Psoas muscle (tissue), 8 donors: ENCODE results near the gene MNX1. TPM values are rescaled to one million over a fixed set of nuclear protein-coding genes. Genes with fewer than 3 reads are reported as not detected.
A peak's percentile ranks its signal among the peaks of the same experiment; 100 is the strongest.

Experiments
- ATAC-seq, 4 donors: fragments of 200-7000 bp; cut with Tn5 transposase; one replicate each; pipeline ENCODE4 v1.9.1; 2020; ENCODE audit warnings: moderate library complexity in 3 of 4, mild to moderate bottlenecking in 2 of 4
- DNase-seq, 2 donors: peaks; one replicate each; pipeline ENCODE4 v3.0.0-alpha.2; 2020
- H3K27ac ChIP-seq: fragments of 200-600 bp; one replicate; pipeline ENCODE4 v1.8.0; 2022
- H3K27me3 ChIP-seq, 3 donors: fragments of 200-600 bp in 1 of 3; one replicate each; pipeline versions ENCODE4 v1.6.1 to v1.8.0; 2013 to 2022; ENCODE audit warnings: low read length in 2 of 3, mild to moderate bottlenecking in 2 of 3, moderate library complexity in 1 of 3; ENCODE audit not compliant: insufficient read depth in 3 of 3
- H3K36me3 ChIP-seq, 2 donors: fragments of 200-600 bp in 1 of 2; one replicate each; pipeline versions ENCODE4 v1.6.1 to v1.8.0; 2013 to 2022; ENCODE audit warnings: low read depth in 1 of 2, mild to moderate bottlenecking in 1 of 2, moderate library complexity in 1 of 2; ENCODE audit not compliant: insufficient read depth in 1 of 2
- H3K4me1 ChIP-seq: fragments of 200-600 bp; one replicate; pipeline ENCODE4 v1.8.0; 2022
- H3K4me3 ChIP-seq: fragments of 200-600 bp; one replicate; pipeline ENCODE4 v1.8.0; 2022; ENCODE audit warnings: mild to moderate bottlenecking
- H3K9me3 ChIP-seq: fragments of 200-600 bp; one replicate; pipeline ENCODE4 v1.8.0; 2022
- CTCF ChIP-seq: fragments of 200-600 bp; IDR thresholded peaks from one replicate; pipeline ENCODE4 v1.8.0; 2022; ENCODE audit warnings: antibody characterized with exemption
- WGBS, 3 donors: extraction: QIAGEN DNeasy Blood & Tissue Kit; methylation state at CpG; one replicate each; pipeline versions ENCODE4 v1.1.6 to v1.1.7; 2013; 5-methylcytosine and 5-hydroxymethylcytosine counted together
- intact Hi-C, 2 donors: fragments of 100-400 bp; cut with DNase I; formaldehyde crosslinking; loops; one replicate each; pipeline versions ENCODE4 v1.11.0 to v1.14.2; 2022
- polyA plus RNA-seq, 3 donors: library from polyadenylated mRNA; stranded (reverse); fragments of 200-250 nt; gene quantifications; one replicate each; pipeline ENCODE4 v1.2.3, GENCODE V29; 2013
- total RNA-seq, 4 donors: library from RNA; stranded (reverse); fragmentation: NEBNext Ultra II Directional in 2 of 4; extraction: Animal tissue kit (Norgen Biotek cat#: 25700) in 2 of 4; gene quantifications; one replicate each; pipeline versions ENCODE4 v1.2.1 to v1.2.4, GENCODE V29; 2021 to 2023
- donor health status: healthy with polysubstance abuse.
- donor health status: DM: no; HTN: no; CAD: no; lungs with moderate emphysema.
- donor health status: Bipolar disorder and iron deficiency.
- donor health status: healthy.
- donor health status: DM: yes; HTN: yes; CAD: no.
- donor health status: DM: no; HTN: no; CAD: no.
- donor health status: DM: no; HTN: no; CAD: no.
- donor health status: DM: yes; HTN: yes; CAD: no.

The MNX1 gene
- total and polyA plus RNA-seq, 7 donors = not detected

GRCh38 chr7:157013602-157014549, 3.4 kb upstream of the MNX1 start:
- WGBS, 3 donors = 31 to 49% (median 48%) methylated on average over 12 to 13 of the region's 13 CpGs
- Histone ChIP-seq H3K4me1 (peaks cover 14% of the 10 kb centered on the region), H3K4me3 (no peak overlapping the region), H3K9me3 (no peaks in the 10 kb centered on the region), H3K36me3 (no peaks in the 10 kb centered on the region), H3K27me3 (peaks cover 0 to 97% (median 60%) of the 10 kb centered on the region in 3 donors), H3K27ac (no peak overlapping the region)
- no peak for ATAC-seq
- DNase-seq = no peak
- intact Hi-C loops = no loop called here
- TF ChIP-seq CTCF = no peak

GRCh38 chr7:157013101-157013500, 2.6 kb upstream of the MNX1 start:
- Histone ChIP-seq H3K4me1 (peaks cover 12% of the 10 kb centered on the region), H3K9me3 (no peaks in the 10 kb centered on the region), H3K27me3 (peaks cover 0 to 97% (median 56%) of the 10 kb centered on the region in 3 donors), H3K27ac (no peak overlapping the region), H3K4me3 (no peak overlapping the region), H3K36me3 (no peaks in the 10 kb centered on the region)
- intact Hi-C loops = no loop called here
- no peak for TF ChIP-seq CTCF
- DNase-seq = no peak
- no peak for ATAC-seq

GRCh38 chr7:157012113-157012547, 1.7 kb upstream of the MNX1 start:
- H3K36me3 ChIP-seq = no peaks in the 10 kb centered on the region
- no peaks in the 10 kb centered on the region for H3K9me3 ChIP-seq
- peaks cover 6% of the 10 kb centered on the region for H3K4me1 ChIP-seq
- intact Hi-C loops = no loop called here
- whole genome bisulfite sequencing, 3 donors = 11 to 17% (median 14%) methylated on average over 10 of the region's 10 CpGs
- H3K4me3 ChIP-seq = no peak overlapping the region
- ATAC-seq (no peak), DNase-seq (no peak)
- no peak overlapping the region for H3K27ac ChIP-seq
- peaks cover 0 to 97% (median 54%) of the 10 kb centered on the region in 3 donors for H3K27me3 ChIP-seq
- TF ChIP-seq CTCF = no peak

- 2% methylated on average over 37 of the region's 37 CpGs for WGBS, 3 donors
- Histone ChIP-seq H3K36me3 (no peaks in the 10 kb centered on the region), H3K27me3 (peaks cover 0 to 97% (median 54%) of the 10 kb centered on the region in 3 donors), H3K4me1 (peaks cover 6% of the 10 kb centered on the region), H3K27ac (no peak overlapping the region), H3K4me3 (peak overlapping the region; percentile 82), H3K9me3 (no peaks in the 10 kb centered on the region)
- no peak for TF ChIP-seq CTCF
- intact Hi-C loops = no loop called here
- ATAC-seq (peak in 1 of 4 donors; percentile 16), DNase-seq (no peak)
Measured at GRCh38 chr7:157011333-157012112, 1.1 kb upstream of the MNX1 start.
